DND-41 (cell line): ENCODE measurements around the gene DNAJC27.

Experiments used
- ATAC-seq: fragments of 200-7000 bp; cut with Tn5 transposase; 3 replicates; pipeline ENCODE4 v1.9.1; 2021; ENCODE audit warnings: low read depth; ENCODE audit not compliant: insufficient read depth
- DNase-seq: peaks from one replicate; pipeline ENCODE4 v3.0.0-alpha.2; 2020
- H2AFZ ChIP-seq: 2 replicates; pipeline ENCODE4 v1.6.0; 2012; ENCODE audit warnings: low read depth, low read length
- H3K27ac ChIP-seq: 2 replicates; pipeline ENCODE4 v1.5.1; 2012; ENCODE audit warnings: low read length, inconsistent platforms
- H3K27me3 ChIP-seq: fragments of 200-600 bp; sonication (generic); 2 replicates; pipeline ENCODE4 v1.6.0; 2012; ENCODE audit warnings: low read length, mild to moderate bottlenecking, inconsistent platforms; ENCODE audit not compliant: insufficient read depth, poor library complexity
- H3K36me3 ChIP-seq: 2 replicates; pipeline ENCODE4 v1.5.1; 2012; ENCODE audit warnings: low read length, inconsistent platforms; ENCODE audit not compliant: insufficient read depth
- H3K4me1 ChIP-seq: 2 replicates; pipeline ENCODE4 v1.5.1; 2012; ENCODE audit warnings: mild to moderate bottlenecking, low read length; ENCODE audit not compliant: insufficient read depth
- H3K4me2 ChIP-seq: 2 replicates; pipeline ENCODE4 v1.6.0; 2012; ENCODE audit warnings: mild to moderate bottlenecking, moderate library complexity, low read length, inconsistent platforms; ENCODE audit not compliant: insufficient read depth
- H3K4me3 ChIP-seq, 2 experiments: fragments of 200-600 bp in 1 of 2; shearing (Covaris generic) in 1 of 2; 2 replicates each; pipeline ENCODE4 v1.5.1; 2012 to 2016; ENCODE audit warnings: inconsistent platforms in 2 of 2, low read length in 2 of 2, mild to moderate bottlenecking in 2 of 2, low read depth in 1 of 2, moderate library complexity in 1 of 2
- H3K79me2 ChIP-seq: 2 replicates; pipeline ENCODE4 v1.6.0; 2012; ENCODE audit warnings: low read length, inconsistent platforms; ENCODE audit not compliant: insufficient read depth
- H3K9ac ChIP-seq: 2 replicates; pipeline ENCODE4 v1.6.0; 2012; ENCODE audit warnings: low read depth, mild to moderate bottlenecking, inconsistent platforms, low read length, moderate library complexity
- H3K9me3 ChIP-seq: 2 replicates; pipeline ENCODE4 v1.5.1; 2012; ENCODE audit warnings: low read length, moderate library complexity, mild to moderate bottlenecking, inconsistent platforms; ENCODE audit not compliant: insufficient read depth, severe bottlenecking
- H4K20me1 ChIP-seq: 2 replicates; pipeline ENCODE4 v1.6.0; 2012; ENCODE audit warnings: low read length; ENCODE audit not compliant: insufficient read depth
- CTCF ChIP-seq: IDR thresholded peaks from 2 replicates; pipeline ENCODE4 v1.5.1; 2012; ENCODE audit warnings: borderline replicate concordance, low read length, moderate library complexity, mild to moderate bottlenecking; ENCODE audit not compliant: poor library complexity, severe bottlenecking; ENCODE audit errors: extremely low read depth
- EZH2 ChIP-seq: IDR thresholded peaks from 3 replicates; pipeline ENCODE4 v1.6.1; 2012; ENCODE audit warnings: borderline replicate concordance, low read depth, mild to moderate bottlenecking, moderate library complexity, low read length, inconsistent platforms; ENCODE audit not compliant: severe bottlenecking

DNAJC27 gene

GRCh38 chr2:24945907-24946306 is 25.8 kb downstream of the DNAJC27 start:
- no peaks in the 10 kb centered on the region for H3K79me2 ChIP-seq
- no peak overlapping the region for H3K4me2 ChIP-seq
- H2AFZ ChIP-seq = no peak overlapping the region
- H3K9ac ChIP-seq = no peak overlapping the region
- H3K4me1 ChIP-seq = no peaks in the 10 kb centered on the region
- TF ChIP-seq CTCF = no peak
- TF ChIP-seq EZH2 = no peak
- ATAC-seq (no peak), DNase-seq (no peak)
- H3K27me3 ChIP-seq = no peaks in the 10 kb centered on the region
- H4K20me1 ChIP-seq = no peaks in the 10 kb centered on the region
- no peak overlapping the region for H3K4me3 ChIP-seq
- no peaks in the 10 kb centered on the region for H3K9me3 ChIP-seq
- no peak overlapping the region for H3K27ac ChIP-seq
- peaks cover 33% of the 10 kb centered on the region for H3K36me3 ChIP-seq

GRCh38 chr2:24943427-24944053 is 28.2 kb downstream of the DNAJC27 start:
- Histone ChIP-seq H3K36me3 (peaks cover 30% of the 10 kb centered on the region), H3K27ac (no peak overlapping the region), H3K4me1 (no peaks in the 10 kb centered on the region), H3K4me2 (no peak overlapping the region), H3K27me3 (no peaks in the 10 kb centered on the region), H3K4me3 (no peak overlapping the region), H3K9ac (no peak overlapping the region), H3K79me2 (no peaks in the 10 kb centered on the region), H4K20me1 (no peaks in the 10 kb centered on the region), H3K9me3 (no peaks in the 10 kb centered on the region), H2AFZ (no peak overlapping the region)
- DNase-seq (no peak), ATAC-seq (no peak)
- TF ChIP-seq CTCF = no peak
- no peak for TF ChIP-seq EZH2

- Histone ChIP-seq H3K27ac (no peak overlapping the region), H3K4me2 (no peak overlapping the region), H3K79me2 (no peaks in the 10 kb centered on the region), H3K9me3 (no peaks in the 10 kb centered on the region), H3K27me3 (no peaks in the 10 kb centered on the region), H2AFZ (no peak overlapping the region), H3K9ac (no peak overlapping the region), H3K4me1 (no peaks in the 10 kb centered on the region), H4K20me1 (no peaks in the 10 kb centered on the region), H3K4me3 (no peak overlapping the region), H3K36me3 (no peaks in the 10 kb centered on the region)
- no peak for ATAC-seq
- no peak for TF ChIP-seq CTCF
- no peak for TF ChIP-seq EZH2
- DNase-seq = no peak
Observed at GRCh38 chr2:24939353-24939752, 32.4 kb downstream of the DNAJC27 start.

GRCh38 chr2:24937236-24937635 is 34.5 kb downstream of the DNAJC27 start:
- Histone ChIP-seq H3K36me3 (no peaks in the 10 kb centered on the region), H3K4me3 (no peak overlapping the region), H3K79me2 (no peaks in the 10 kb centered on the region), H3K9me3 (no peaks in the 10 kb centered on the region), H4K20me1 (no peaks in the 10 kb centered on the region), H3K4me1 (no peaks in the 10 kb centered on the region), H3K4me2 (no peak overlapping the region), H2AFZ (no peak overlapping the region), H3K9ac (no peak overlapping the region), H3K27me3 (no peaks in the 10 kb centered on the region), H3K27ac (no peak overlapping the region)
- no peak for TF ChIP-seq EZH2
- ATAC-seq = no peak
- DNase-seq = no peak
